ENCODE results near the gene LARP1B.
A peak's percentile ranks its signal among the peaks of the same experiment; 100 is the strongest.
"Not testable (repeated sequence)": the region's sequence is repeated elsewhere in the genome, so short reads cannot be mapped to it uniquely, and the experiment has no call there.

LARP1B gene

GRCh38 chr4:128141866-128142265 is 80.8 kb downstream of the LARP1B start:
- DNase-seq: no peak

DNA sequence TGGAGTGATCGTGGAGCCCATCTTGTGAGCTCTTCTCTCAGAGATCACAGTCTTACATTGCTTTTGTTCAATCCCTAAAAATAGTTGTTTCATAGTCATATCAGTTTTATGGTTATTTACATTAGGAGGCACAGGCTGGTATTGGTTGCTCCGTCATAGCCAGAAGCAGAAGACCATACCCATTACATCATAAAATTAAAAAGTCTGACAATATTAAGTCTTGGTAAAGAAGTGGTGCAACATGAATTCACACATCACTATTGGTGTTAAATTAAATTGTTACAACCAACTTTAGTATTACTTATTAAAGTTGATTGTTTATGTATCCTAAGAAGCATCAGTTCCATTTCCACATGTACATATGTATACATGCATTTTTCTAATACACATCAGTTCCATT is 84.6 kb downstream of the LARP1B start:
- no peak for DNase-seq

GRCh38 chr4:128153800-128154199 is 92.7 kb downstream of the LARP1B start:
- DNase-seq: no peak

- DNase-seq: no peak
Observed at GRCh38 chr4:128155231-128155855, 94.2 kb downstream of the LARP1B start.

- no peak for DNase-seq
Observed at GRCh38 chr4:128155874-128156456, 94.9 kb downstream of the LARP1B start.

DNA sequence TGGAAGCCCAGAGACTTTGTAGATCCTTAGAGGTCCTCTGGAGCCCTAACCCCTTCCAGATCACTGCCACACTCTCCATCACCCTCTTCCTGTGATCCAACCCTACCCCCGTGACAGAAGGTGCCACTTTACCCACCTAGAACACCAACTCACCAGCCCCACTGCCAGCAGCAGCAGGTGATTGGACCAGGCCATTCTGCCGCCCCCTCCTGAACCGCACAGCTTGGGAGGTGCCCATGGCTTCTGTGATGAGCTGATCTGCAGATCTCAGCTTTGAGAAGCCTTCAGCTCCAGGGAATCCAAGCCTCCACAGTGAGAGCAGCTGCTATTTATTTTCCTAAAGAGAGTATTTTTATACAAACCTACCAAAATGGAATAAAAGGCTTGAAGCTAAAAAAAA is 95.4 kb downstream of the LARP1B start:
- DNase-seq: not testable (repeated sequence)

- DNase-seq: no peak
Observed at GRCh38 chr4:128158894-128159293, 97.8 kb downstream of the LARP1B start.

DNA sequence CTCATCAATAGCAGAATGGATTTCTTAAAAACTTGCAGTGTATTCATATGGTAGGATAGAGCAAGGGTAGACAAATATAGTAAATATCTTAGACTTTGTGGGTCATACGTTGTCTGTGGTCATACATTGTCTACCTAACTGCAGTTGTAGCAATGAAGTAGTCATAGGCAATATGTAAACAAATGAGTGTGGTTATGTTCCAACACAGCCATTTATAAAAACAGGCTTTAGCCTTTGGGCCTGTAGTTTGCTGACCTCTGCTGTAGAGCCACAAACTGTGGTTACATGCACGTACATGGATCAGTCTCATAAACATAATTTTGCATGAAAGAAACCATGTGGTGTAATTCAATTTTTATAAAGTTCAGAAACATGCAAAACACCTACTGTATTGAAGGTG is 98.9 kb downstream of the LARP1B start:
- no peak for DNase-seq

- DNase-seq: no peak
Observed at GRCh38 chr4:128161138-128161537, 100.0 kb downstream of the LARP1B start.

- no peak for DNase-seq
Observed at GRCh38 chr4:128162434-128162833, 101.3 kb downstream of the LARP1B start.

DNA sequence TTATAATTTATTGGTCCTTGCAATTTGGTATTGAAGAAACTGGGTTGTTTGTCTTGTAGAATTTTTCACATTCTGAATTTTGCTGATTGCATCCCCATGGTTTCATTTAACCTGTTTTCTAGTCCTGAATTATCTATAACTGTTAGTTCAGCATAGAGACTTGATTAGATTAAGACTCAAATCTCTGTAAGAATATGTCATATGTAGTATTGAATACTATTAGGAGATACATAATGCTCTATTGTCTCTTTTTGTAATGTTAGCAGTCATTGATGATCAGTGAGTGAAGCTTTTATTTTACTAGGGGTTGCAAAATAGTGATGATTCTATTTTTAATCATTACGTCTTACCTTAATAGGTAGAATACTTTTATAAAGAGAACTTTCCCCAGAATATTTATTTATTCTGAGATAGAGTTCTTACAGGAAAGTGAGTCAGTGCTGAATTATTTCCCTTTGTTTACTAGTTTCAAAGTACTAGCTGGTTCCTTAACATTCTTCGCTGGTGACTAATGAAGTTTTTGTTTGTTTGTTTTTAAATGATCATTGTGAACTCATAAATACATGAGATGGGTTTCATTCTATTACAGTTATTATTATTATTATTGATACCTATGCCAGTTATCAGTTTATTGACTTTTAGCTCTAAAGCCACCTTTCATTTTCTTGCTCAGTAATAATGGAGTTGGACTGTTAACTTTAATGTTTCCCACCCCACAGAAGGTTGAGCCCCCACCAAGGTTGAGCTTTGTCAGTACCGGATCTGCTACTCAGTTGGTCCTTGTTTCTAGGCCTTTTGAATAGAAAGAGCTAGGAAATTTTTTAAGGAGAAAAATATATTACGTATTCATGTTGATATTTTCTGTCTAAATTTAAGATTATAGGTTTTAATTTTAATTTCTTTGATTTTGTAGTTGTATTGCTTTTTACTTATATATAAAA is 102.3 kb downstream of the LARP1B start:
- DNase-seq: no peak

- no peak for DNase-seq
Observed at GRCh38 chr4:128166982-128167381, 105.9 kb downstream of the LARP1B start.

DNA sequence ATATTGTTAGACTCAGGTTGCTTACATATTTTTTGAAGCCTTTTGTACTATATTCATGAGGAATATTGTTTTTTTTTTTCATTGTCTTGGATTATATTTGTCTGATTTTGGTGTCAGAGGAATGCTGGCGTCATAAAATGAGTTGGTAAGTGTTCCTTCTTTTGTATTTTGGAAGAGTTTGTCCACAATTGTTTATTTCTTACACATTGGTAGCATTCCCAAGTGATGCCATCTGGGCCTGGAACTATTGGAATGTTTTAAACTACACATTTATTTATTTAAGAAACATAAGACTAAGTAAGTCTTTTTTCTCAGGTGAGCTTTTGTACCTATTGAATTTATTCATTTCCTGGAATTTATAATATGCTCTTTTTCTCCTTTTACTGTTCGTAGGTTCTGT is 107.6 kb downstream of the LARP1B start:
- no peak for DNase-seq

DNA sequence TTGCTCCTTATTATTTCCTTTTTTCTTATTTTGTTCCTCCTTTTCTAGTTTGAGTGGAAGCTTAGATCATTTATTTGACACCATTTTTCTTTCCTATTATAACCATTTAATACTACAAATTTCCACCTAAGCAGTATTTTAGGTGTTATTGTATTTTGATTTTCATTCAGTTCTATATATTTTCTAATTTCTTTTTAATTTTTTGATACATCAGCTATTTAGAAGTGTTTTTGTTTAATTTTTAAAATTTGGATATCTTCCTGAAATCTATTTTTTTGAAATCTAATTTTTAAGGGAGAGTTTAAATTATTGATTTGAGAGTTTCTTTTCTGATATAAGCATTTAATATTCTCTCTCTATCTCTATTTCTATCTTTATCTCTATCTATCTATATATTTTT is 108.1 kb downstream of the LARP1B start:
- no peak for DNase-seq

- no peak for DNase-seq
Observed at GRCh38 chr4:128176643-128177042, 115.5 kb downstream of the LARP1B start.

DNA sequence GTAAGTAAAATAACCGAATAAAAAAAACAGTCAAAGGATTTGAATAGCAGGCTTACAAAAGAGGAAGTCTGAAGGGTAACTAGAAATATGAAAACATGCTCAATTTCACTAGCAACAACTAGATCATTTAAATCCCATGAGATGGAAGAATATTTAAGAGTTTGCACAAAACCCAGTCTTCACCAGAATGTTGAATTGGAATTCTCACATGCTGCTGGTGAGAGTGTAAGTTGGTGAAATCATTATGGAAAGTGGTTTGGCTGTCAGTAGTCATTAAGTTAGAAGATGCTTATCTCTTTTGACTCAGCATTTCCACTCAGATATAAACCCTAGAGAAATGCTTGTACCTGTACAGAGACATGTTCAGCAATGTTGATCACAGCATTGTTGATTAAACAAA is 116.4 kb downstream of the LARP1B start:
- no peak for DNase-seq

DNA sequence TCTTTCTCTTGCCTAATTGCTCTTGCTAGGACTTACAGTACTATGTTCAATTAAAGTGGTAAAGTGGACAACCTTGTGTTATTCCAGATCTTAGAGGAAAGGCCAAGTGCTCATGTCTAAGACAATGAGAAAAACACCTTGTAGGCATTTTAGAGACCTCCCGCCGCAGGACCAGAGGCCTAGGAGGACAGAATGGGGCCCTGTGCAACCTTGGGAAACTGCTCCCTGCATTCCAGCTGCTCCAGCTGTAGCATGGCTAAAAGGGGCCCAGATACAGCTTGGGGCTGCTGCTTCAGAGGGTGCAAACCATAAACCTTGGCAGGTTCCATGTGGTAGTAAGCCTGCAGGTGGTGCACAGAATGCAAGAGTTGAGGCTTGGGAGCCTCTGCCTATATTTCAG is 125.5 kb downstream of the LARP1B start:
- no peak for DNase-seq

DNA sequence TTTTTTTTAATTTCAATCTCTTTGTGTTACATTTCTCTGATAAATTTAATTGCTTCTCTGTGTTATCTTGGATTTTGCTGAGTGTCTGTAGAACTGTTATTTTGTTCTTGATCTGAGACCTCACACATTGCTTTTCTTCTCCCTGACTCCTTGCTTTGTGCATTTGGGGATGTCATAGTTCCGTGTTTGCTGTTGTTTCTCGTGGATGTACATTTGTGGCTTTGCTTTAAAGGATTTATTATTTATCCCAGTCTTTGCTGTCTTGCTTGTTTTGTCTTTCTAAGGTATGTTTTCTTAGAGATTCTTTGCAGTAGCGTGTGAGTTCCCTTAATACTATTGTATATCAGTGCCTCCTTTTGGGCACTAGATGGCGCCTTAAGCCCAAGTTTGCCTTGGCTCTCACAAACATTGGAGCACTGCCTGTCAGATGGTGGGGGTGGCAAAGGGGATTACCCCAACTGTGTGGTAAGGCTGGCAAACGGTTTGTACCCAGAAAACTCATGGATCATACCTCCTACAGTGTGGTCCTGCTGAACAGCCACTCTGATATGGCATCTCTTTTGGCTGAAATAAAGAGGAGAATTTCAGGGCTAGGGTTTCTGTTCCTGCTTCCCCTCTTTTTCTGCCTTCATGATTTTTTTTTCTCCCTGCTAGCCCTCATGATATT is 130.1 kb downstream of the LARP1B start:
- DNase-seq: peak; percentile 34

- DNase-seq: peak; percentile 2
Observed at GRCh38 chr4:128220286-128221235, 159.4 kb downstream of the LARP1B start.

GRCh38 chr4:128221586-128221985 is 160.5 kb downstream of the LARP1B start:
- DNase-seq: peak; percentile 41

DNA sequence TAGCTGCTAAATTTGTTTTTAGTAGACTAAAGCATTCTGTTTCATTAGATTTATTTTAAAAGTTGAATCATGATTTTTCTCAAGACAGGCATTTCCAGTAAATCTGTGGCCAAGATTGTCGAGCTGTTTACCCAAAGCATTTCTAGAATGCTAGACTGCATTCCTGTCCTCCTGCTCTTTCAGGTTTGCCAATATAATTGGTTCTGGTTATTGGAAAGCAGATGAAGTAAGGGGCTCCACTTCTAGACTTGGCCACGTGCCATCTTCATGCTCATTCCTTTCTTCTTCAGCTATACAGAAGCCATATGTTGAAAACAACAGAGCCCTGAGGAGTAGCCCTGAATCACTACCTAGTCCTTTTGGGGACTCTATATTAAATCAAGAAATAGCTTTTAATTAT is 164.0 kb downstream of the LARP1B start:
- DNase-seq: no peak

DNA sequence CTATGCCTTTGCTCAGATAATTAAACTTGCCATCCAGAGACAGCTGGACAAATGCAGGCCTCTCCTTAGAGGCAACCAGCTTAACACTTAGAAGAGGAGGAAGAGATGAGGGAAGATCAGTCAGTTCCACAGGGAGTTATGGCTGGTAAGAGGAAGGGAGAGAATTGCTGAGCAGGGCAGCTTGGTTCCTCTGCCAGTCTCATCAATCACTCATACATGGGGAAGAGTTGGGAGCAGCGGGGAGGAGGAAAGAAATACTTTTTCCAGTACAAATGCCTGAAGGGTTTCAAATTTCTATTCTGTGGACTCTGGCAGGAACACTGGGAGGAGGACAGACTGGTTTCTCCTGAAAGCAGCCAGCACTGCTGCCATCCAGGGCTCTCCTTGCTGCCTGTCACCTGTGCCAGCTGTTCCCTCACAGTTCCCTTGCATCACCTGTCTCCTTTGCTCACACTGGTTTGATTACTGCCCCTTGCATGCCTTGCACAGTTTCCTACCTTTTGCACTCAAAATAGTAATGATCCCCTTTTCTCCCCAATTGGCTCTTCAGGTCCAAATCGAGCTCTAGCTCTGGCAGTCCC is 167.0 kb downstream of the LARP1B start:
- DNase-seq: peak; percentile 4

Measured in NCI-H146 (cell line).